Stimulated activated effector memory CD8-positive, alpha-beta T cell treated with anti-CD3 and anti-CD28 coated beads, Interleukin-12 subunit alpha, Interleukin-12 subunit beta, amount 100 ng/mL, for 72 hours (primary cell): ENCODE data around the gene CLOCK.

Experiments
- ATAC-seq: fragments of 150-1000 bp; cut with Tn5 transposase; 2 replicates; pipeline ENCODE4 v1.10.0; 2021
- DNase-seq, 2 donors: peaks; one replicate each; pipeline ENCODE4 v3.0.0; 2021 to 2022; ENCODE audit warnings: low spot score in 2 of 2
- H3K27ac Mint-ChIP-seq: one replicate; pipeline ENCODE4 v1.8.0; 2022; ENCODE audit warnings: mild to moderate bottlenecking, mixed read lengths
- H3K36me3 Mint-ChIP-seq: one replicate; pipeline ENCODE4 v1.8.0; 2022; ENCODE audit warnings: mild to moderate bottlenecking, mixed read lengths
- H3K4me1 Mint-ChIP-seq: one replicate; pipeline ENCODE4 v1.8.0; 2022; ENCODE audit warnings: mixed read lengths
- H3K4me3 Mint-ChIP-seq: one replicate; pipeline ENCODE4 v1.8.0; 2022; ENCODE audit warnings: mild to moderate bottlenecking, mixed read lengths
- H3K9me3 Mint-ChIP-seq: one replicate; pipeline ENCODE4 v1.8.0; 2022; ENCODE audit warnings: mixed read lengths

CLOCK gene

GRCh38 chr4:55469979-55470378, 76.7 kb downstream of the CLOCK start:
- no peak for ATAC-seq
- peaks cover 20% of the 10 kb centered on the region for H3K36me3 Mint-ChIP-seq

DNA sequence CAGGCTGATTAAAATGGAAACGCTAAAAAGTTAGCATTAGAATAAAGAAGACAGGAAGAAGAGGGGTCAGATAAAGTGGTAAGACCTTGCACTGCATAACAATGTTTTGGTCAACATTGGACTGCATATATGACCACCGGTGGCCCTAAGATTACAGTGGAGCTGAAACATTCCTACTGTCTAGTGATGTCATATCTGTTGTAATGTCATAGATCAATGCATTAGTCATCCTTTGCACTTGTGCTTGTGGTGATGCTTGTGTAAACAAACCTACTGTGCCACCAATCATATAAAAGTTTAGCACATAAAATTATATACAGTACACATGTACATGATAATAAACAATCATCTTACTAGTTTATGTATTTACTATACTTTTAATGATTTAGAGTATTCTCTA, 78.0 kb downstream of the CLOCK start:
- DNase-seq: no peak
- H3K9me3 Mint-ChIP-seq: peaks cover 3% of the 10 kb centered on the region
- peaks cover 7% of the 10 kb centered on the region for H3K36me3 Mint-ChIP-seq
- H3K4me1 Mint-ChIP-seq: no peaks in the 10 kb centered on the region
- H3K27ac Mint-ChIP-seq: no peak overlapping the region
- no peak for ATAC-seq
- no peak overlapping the region for H3K4me3 Mint-ChIP-seq

More at GRCh38 chr4:55469979-55470378, 76.7 kb downstream of the CLOCK start:
- no peak for DNase-seq
- Mint-ChIP-seq H3K4me1 (peaks cover 3% of the 10 kb centered on the region), H3K27ac (no peak overlapping the region), H3K4me3 (no peak overlapping the region), H3K9me3 (peaks cover 3% of the 10 kb centered on the region)

GRCh38 chr4:55466001-55466400, 80.7 kb downstream of the CLOCK start:
- Mint-ChIP-seq H3K27ac (no peak overlapping the region), H3K4me1 (no peaks in the 10 kb centered on the region), H3K4me3 (no peak overlapping the region), H3K36me3 (no peaks in the 10 kb centered on the region), H3K9me3 (peaks cover 3% of the 10 kb centered on the region)
- no peak for ATAC-seq
- DNase-seq: no peak

DNA sequence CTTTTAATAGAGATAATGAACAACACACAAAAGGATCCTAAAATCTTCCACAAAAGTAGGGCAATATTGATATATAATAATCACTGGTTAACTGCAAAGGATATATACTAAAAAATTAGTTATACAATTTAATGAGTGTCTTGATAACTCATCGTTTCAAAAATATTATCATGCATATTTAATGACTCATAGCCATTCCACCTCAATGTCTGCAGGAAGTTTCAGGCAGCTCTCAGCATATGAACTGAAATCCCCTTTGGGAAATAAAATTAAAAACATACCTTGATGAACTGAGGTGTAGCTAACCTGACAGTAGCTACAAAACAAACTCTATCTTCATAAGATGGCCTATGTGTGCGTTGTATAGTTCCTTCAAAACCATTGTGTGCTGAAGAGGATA, 88.1 kb downstream of the CLOCK start:
- Mint-ChIP-seq H3K27ac (no peak overlapping the region), H3K9me3 (no peaks in the 10 kb centered on the region), H3K4me3 (no peak overlapping the region), H3K4me1 (no peaks in the 10 kb centered on the region), H3K36me3 (peaks cover 13% of the 10 kb centered on the region)
- DNase-seq (no peak), ATAC-seq (no peak)

- Mint-ChIP-seq H3K27ac (no peak overlapping the region), H3K36me3 (peaks cover 14% of the 10 kb centered on the region), H3K4me3 (no peak overlapping the region), H3K4me1 (no peaks in the 10 kb centered on the region), H3K9me3 (no peaks in the 10 kb centered on the region)
- no peak for ATAC-seq
- no peak for DNase-seq
These were observed 88.5 kb downstream of the CLOCK start for GRCh38 chr4:55458164-55458563.

- H3K27ac Mint-ChIP-seq: peak overlapping the region; percentile 17
- DNase-seq (no peak), ATAC-seq (no peak)
- no peak overlapping the region for H3K4me3 Mint-ChIP-seq
- H3K9me3 Mint-ChIP-seq: no peaks in the 10 kb centered on the region
- no peaks in the 10 kb centered on the region for H3K4me1 Mint-ChIP-seq
- peaks cover 62% of the 10 kb centered on the region for H3K36me3 Mint-ChIP-seq
These were observed 96.1 kb downstream of the CLOCK start for GRCh38 chr4:55450566-55450965.

DNA sequence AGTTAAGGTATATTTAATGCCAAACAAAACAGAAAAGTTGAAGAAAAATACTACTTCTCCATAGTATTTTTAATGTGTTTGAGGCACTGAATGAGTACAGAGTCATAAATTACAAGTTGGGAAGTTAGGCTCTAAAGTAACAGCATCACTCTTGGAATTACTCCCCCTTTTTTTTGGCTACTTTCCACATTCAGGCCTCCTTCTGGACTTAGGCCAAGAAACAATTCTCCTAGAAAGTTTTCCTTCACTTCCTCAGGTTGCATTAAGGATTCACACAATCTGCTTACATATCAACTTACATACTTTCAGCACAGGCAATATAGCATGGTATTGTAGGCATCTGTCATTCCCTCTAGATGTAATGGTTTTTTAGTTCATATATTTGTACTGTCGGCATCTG, 98.9 kb downstream of the CLOCK start:
- ATAC-seq: no peak
- Mint-ChIP-seq H3K4me3 (no peak overlapping the region), H3K27ac (no peak overlapping the region), H3K4me1 (no peaks in the 10 kb centered on the region), H3K36me3 (peaks cover 69% of the 10 kb centered on the region), H3K9me3 (no peaks in the 10 kb centered on the region)
- no peak for DNase-seq

DNA sequence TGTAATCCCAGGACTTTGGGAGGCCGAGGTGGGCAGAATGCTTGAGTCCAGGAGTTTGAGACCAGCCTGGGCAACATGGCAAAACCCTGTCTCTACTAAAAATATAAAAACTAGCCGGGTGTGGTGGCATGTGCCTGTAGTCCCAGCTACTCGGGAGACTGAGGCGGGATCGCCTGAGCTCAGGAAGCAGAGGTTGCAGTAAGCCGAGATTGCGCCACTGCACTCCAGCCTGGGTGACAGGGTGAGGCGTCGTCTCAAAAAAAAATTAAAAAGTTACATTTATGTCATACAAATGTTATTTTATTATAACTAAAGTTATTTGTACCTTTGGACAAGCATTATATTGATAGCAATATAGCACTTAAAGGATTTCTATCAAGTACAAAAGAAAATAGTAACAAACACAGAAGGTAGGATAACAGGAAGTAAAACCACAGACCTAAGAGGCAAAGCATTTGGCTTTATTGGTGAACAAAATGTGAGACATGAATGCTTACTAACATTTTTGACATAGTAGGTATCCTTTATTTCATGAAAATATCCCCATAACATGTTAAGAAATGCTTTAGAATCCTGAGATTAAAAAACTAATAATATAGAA, 99.5 kb downstream of the CLOCK start:
- H3K27ac Mint-ChIP-seq: no peak overlapping the region
- peaks cover 69% of the 10 kb centered on the region for H3K36me3 Mint-ChIP-seq
- H3K4me1 Mint-ChIP-seq: no peaks in the 10 kb centered on the region
- DNase-seq: no peak
- no peak overlapping the region for H3K4me3 Mint-ChIP-seq
- ATAC-seq: no peak
- no peaks in the 10 kb centered on the region for H3K9me3 Mint-ChIP-seq

DNA sequence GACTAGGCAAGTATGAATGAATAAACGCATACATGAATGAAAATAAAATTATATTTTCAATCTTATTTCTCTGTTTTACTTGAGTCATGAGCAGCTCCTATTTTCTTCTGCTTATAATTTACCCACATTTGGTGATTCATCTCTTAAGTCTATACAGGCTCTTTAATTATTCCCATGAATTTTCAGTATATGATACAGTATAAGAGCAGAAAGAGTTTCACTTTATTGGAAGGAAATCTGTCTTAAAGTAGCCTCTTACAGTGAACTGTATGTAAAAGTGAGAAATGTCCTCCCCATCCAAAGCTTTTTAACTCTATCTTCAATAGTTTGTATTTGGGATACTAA, 100.2 kb downstream of the CLOCK start:
- DNase-seq: no peak
- Mint-ChIP-seq H3K4me1 (no peaks in the 10 kb centered on the region), H3K27ac (no peak overlapping the region), H3K36me3 (peaks cover 69% of the 10 kb centered on the region), H3K4me3 (no peak overlapping the region), H3K9me3 (no peaks in the 10 kb centered on the region)
- no peak for ATAC-seq

DNA sequence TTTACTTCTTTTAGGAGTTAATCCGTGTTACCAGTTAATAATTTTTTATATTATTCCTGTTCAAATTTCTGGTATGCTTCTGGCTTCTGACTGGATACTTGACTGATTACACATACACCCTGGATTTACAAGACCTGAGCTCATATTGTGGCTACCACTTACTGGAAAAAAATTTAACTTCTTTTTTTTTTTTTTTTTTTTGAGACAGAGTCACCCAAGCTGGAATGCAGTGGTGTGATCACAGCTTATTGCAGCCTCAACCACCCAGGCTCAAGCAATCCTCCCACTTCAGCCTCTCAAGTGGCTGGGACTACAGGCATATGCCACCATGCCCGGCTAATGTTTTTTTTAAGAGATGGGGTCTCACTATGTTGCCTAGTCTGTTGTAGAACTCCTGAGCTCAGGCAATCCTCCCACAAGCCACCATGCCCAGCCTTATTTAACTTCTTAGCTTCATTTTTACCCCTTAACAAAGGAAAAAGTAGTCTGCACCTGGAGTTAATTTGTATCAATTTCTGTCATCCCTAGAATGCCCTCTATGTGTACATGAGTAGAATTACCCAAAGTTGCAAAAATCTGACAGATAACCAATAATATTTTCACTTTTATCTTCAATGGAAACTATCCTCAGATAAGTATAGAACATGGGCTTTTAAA, 100.7 kb downstream of the CLOCK start:
- DNase-seq (no peak), ATAC-seq (no peak)
- Mint-ChIP-seq H3K9me3 (no peaks in the 10 kb centered on the region), H3K4me1 (peaks cover 2% of the 10 kb centered on the region), H3K4me3 (no peak overlapping the region), H3K27ac (no peak overlapping the region), H3K36me3 (peaks cover 69% of the 10 kb centered on the region)

- ATAC-seq (no peak), DNase-seq (no peak)
- H3K27ac Mint-ChIP-seq: no peak overlapping the region
- no peak overlapping the region for H3K4me3 Mint-ChIP-seq
- H3K9me3 Mint-ChIP-seq: no peaks in the 10 kb centered on the region
- H3K36me3 Mint-ChIP-seq: peaks cover 67% of the 10 kb centered on the region
- H3K4me1 Mint-ChIP-seq: peaks cover 7% of the 10 kb centered on the region
These were observed 101.9 kb downstream of the CLOCK start for GRCh38 chr4:55444827-55445226.

- H3K4me3 Mint-ChIP-seq: no peak overlapping the region
- H3K4me1 Mint-ChIP-seq: peaks cover 7% of the 10 kb centered on the region
- ATAC-seq: no peak
- H3K36me3 Mint-ChIP-seq: peaks cover 57% of the 10 kb centered on the region
- H3K9me3 Mint-ChIP-seq: no peaks in the 10 kb centered on the region
- H3K27ac Mint-ChIP-seq: no peak overlapping the region
- DNase-seq: no peak
These were observed 104.2 kb downstream of the CLOCK start for GRCh38 chr4:55442541-55442940.

GRCh38 chr4:55440786-55441185, 105.9 kb downstream of the CLOCK start:
- H3K4me1 Mint-ChIP-seq: peaks cover 7% of the 10 kb centered on the region
- no peak for ATAC-seq
- H3K4me3 Mint-ChIP-seq: no peak overlapping the region
- H3K36me3 Mint-ChIP-seq: peaks cover 58% of the 10 kb centered on the region
- no peak for DNase-seq
- no peaks in the 10 kb centered on the region for H3K9me3 Mint-ChIP-seq
- no peak overlapping the region for H3K27ac Mint-ChIP-seq

DNA sequence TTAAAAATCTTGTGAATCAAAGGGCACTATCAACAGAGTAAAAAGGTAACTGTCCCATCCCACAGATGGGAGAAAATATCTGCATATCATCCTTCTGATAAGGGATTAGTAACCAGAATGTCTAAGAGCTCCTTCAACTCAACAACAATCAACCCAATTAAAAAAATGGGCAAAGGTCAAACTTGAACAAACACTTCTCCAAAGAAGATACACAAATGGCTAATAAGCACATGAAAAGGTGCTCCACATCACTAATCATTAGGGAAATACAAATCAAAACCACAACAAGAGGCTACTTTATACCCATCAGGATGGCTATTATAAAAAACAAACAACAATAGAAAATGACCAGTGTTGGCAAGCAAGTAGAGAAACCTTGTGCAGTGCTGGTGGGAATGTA, 107.7 kb downstream of the CLOCK start:
- no peaks in the 10 kb centered on the region for H3K9me3 Mint-ChIP-seq
- DNase-seq: no peak
- ATAC-seq: no peak
- no peak overlapping the region for H3K4me3 Mint-ChIP-seq
- peaks cover 21% of the 10 kb centered on the region for H3K4me1 Mint-ChIP-seq
- peaks cover 70% of the 10 kb centered on the region for H3K36me3 Mint-ChIP-seq
- no peak overlapping the region for H3K27ac Mint-ChIP-seq

DNA sequence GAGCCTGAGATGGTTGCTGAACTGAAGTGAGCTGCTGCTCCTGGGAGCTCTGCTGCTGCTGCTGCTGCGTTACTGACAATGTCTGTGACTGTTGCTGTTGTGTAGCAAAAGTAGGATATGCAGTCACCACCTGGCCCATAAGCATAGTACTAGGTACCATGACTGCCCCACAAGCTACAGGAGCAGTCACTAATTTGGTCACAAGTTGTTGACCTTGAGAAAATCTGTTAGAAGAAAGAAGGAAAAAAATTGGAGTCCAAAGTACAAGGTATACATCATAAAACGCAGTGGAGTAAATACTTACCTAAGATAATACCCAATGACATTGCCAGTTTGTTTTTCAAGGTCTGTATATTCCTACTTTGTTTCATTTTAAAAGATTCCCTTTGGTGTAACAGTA, 108.4 kb downstream of the CLOCK start:
- H3K9me3 Mint-ChIP-seq: no peaks in the 10 kb centered on the region

DNA sequence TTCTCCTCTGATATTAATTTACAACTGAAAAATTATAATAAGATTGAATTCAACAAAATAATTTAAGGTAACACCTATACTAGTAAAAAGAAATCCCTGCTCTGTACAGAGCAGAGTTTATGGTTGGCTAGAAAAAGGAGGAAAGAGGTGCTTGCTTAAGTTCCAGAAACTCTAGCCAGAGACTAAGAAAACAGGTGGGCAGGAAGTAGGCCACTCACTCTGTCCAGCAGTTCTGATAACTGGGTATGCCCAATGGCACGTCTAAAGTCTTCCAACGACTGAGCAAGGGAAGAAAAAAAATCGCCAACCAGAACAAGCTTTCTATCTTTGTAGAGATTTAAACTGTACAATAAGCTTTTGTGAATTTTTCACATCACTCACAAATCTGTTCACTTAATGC, 108.9 kb downstream of the CLOCK start:
- no peak for ATAC-seq
- Mint-ChIP-seq H3K36me3 (peaks cover 70% of the 10 kb centered on the region), H3K27ac (peak overlapping the region; percentile 1)

More for the DNA sequence above, 108.4 kb downstream of the CLOCK start:
- Mint-ChIP-seq H3K4me3 (no peak overlapping the region), H3K36me3 (peaks cover 70% of the 10 kb centered on the region), H3K4me1 (peaks cover 21% of the 10 kb centered on the region), H3K27ac (peak overlapping the region; percentile 1)
- ATAC-seq (no peak), DNase-seq (no peak)

More for the DNA sequence above, 108.9 kb downstream of the CLOCK start:
- Mint-ChIP-seq H3K9me3 (no peaks in the 10 kb centered on the region), H3K4me1 (peaks cover 21% of the 10 kb centered on the region), H3K4me3 (no peak overlapping the region)
- no peak for DNase-seq
